Skeletal muscle tissue (tissue), 4 donors: Measurements from ENCODE around the gene ATPAF1. TPM values are rescaled to one million over a fixed set of nuclear protein-coding genes. Genes with fewer than 3 reads are reported as not detected.

Experiments
- H3K27ac ChIP-seq: one replicate; pipeline ENCODE4 v1.7.0; 2013; ENCODE audit warnings: mild to moderate bottlenecking, low read depth, low read length, inconsistent platforms
- H3K27me3 ChIP-seq, 3 donors: one replicate each; pipeline ENCODE4 v1.7.0; 2013; ENCODE audit warnings: low read length in 3 of 3; ENCODE audit not compliant: control insufficient read depth in 3 of 3, insufficient read depth in 3 of 3
- H3K36me3 ChIP-seq, 3 donors: one replicate each; pipeline ENCODE4 v1.7.0; 2013; ENCODE audit warnings: low read length in 3 of 3; ENCODE audit not compliant: control insufficient read depth in 3 of 3, insufficient read depth in 3 of 3
- H3K4me1 ChIP-seq, 3 donors: one replicate each; pipeline ENCODE4 v1.7.0; 2013; ENCODE audit warnings: low read length in 3 of 3, mild to moderate bottlenecking in 3 of 3; ENCODE audit not compliant: control insufficient read depth in 3 of 3, insufficient read depth in 3 of 3
- H3K4me3 ChIP-seq, 3 donors: one replicate each; pipeline ENCODE4 v1.7.0; 2013; ENCODE audit warnings: low read length in 3 of 3
- H3K9ac ChIP-seq, 3 donors: one replicate each; pipeline ENCODE4 v1.7.0; 2013; ENCODE audit warnings: low read length in 3 of 3, mild to moderate bottlenecking in 3 of 3, moderate library complexity in 2 of 3, low read depth in 1 of 3
- H3K9me3 ChIP-seq, 3 donors: one replicate each; pipeline ENCODE4 v1.7.0; 2013; ENCODE audit warnings: low read length in 3 of 3; ENCODE audit not compliant: control insufficient read depth in 3 of 3
- total RNA-seq: library from RNA; depleted of rRNA; stranded (reverse); fragments of >200 nt; gene quantifications from one replicate; pipeline ENCODE4 v1.2.3, GENCODE V29; 2014
- donor health status: Osteomylitis.

Gene ATPAF1
- total RNA-seq, 1 donor from 2014 or later = 50.1 TPM

DNA sequence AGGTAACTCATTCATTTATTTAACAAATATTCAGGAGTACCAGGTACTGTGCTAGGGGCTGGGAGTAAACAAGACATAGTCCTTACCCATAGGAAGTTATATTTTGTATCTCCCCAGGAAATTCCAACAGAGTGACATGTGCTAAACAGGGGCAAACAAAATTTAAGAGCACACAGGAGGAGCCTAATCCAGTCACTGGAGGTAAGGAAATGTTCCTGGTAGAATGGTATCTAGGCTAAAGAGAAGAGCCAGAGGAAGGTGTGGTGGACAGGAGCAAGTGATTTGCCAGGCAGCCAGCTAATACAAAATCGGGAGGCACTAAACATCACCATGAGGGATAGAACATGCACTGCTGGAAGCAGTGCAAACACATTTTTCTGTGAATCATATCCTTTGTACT lies 13.9 kb upstream of the ATPAF1 start:
- Histone ChIP-seq H3K9ac (no peak overlapping the region), H3K36me3 (peaks cover 43 to 69% (median 58%) of the 10 kb centered on the region in 3 donors), H3K4me3 (no peak overlapping the region), H3K4me1 (peaks cover 2 to 4% (median 2%) of the 10 kb centered on the region in 3 donors), H3K27me3 (no peaks in the 10 kb centered on the region), H3K9me3 (no peaks in the 10 kb centered on the region), H3K27ac (no peak overlapping the region)

DNA sequence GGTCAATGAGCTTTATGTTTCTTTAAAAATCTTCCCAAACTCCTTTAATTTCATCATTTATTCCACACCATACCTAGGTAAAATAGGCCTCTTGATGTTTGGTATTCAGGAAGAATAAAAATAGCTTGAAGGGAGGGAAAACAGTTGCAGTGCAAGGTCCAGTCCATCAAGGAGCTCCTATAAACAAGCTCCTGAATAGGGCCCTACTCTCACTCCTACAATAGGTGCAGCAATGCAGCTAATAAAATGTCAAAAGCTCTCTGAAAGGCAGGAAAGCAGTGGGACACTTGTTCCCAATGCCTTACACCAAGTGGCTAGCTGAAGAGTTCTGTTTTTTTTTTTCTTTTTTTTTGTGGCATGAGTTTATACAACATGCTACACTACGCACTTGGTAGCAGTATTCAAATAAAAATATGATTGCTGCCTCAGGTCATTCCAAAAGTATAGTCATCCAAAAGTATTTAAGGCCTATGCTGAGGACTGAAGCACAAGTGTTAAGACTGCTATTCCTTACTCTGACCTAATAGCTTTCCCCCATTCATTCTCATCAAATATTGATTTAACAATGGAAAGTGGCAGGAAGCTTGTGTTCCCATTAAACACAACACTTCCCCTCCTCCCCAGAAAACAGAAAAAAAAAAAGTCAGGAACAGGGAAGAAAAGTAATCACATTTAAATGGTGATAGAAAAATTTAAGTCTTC lies 13.3 kb upstream of the ATPAF1 start:
- H3K36me3 ChIP-seq = peaks cover 43 to 71% (median 63%) of the 10 kb centered on the region in 3 donors

DNA sequence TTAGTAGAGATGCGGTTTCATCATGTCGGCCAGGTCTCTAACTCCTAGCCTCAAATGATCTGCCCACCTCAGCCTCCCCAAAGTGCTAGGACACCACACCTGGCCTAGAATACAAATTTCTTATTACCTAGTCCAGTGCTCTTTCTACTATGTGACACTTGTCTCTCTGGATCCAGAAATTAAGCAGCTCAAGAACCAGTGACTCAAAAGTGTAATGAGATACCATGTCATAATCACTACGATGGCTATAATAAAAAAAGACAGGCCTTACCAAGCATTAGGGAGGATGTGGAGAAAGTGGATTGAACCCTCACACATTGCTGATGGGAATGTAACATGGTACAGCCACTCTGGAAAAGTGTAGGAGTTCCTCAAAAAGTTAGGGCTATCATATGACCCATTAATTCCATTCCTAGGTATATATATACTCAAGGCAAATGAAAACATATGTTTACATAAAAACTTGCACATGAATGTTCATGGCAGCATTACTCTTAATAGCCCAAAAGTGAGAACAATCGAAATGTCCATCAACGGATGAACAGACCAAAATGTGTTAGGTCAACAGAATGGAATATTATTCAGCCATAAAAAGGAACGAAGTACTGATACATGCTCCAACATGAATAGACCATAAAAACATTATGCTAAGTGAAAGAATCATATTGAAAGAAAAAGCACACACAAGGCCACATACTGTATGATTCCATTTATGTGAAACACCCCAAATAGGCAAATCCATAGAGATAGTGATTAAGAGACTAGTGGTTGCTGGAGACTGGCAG lies 11.8 kb upstream of the ATPAF1 start:
- H3K36me3 ChIP-seq = peaks cover 45 to 70% (median 64%) of the 10 kb centered on the region in 3 donors
- no peak overlapping the region for H3K9ac ChIP-seq
- H3K4me3 ChIP-seq = no peak overlapping the region
- H3K27ac ChIP-seq = no peak overlapping the region
- H3K4me1 ChIP-seq = no peaks in the 10 kb centered on the region
- no peaks in the 10 kb centered on the region for H3K27me3 ChIP-seq
- no peaks in the 10 kb centered on the region for H3K9me3 ChIP-seq

More for the DNA sequence above, 13.3 kb upstream of the ATPAF1 start:
- Histone ChIP-seq H3K27me3 (no peaks in the 10 kb centered on the region), H3K27ac (no peak overlapping the region), H3K9ac (no peak overlapping the region), H3K9me3 (no peaks in the 10 kb centered on the region), H3K4me3 (no peak overlapping the region), H3K4me1 (no peaks in the 10 kb centered on the region)

DNA sequence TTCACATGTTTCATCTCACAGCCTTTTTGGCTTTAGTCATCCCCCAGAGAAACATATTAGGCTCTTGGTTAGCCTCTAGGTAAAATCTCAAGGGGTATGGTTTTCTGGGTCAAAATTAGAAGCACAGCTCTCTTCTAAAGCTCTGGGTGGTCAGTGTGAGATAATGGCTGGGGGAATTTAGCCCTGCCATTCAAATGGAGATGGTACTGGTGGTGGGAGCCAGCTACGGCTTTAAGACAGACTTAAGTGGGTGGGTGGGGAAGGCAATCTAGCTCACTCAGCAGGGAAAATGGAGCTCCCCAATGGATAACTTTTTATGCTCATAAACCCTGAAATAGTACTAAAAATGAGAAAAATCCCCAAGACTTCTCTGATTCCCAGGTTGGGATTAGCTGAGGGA lies 9.2 kb upstream of the ATPAF1 start:
- Histone ChIP-seq H3K9me3 (no peaks in the 10 kb centered on the region), H3K27me3 (no peaks in the 10 kb centered on the region), H3K36me3 (peaks cover 25 to 57% (median 46%) of the 10 kb centered on the region in 3 donors)

DNA sequence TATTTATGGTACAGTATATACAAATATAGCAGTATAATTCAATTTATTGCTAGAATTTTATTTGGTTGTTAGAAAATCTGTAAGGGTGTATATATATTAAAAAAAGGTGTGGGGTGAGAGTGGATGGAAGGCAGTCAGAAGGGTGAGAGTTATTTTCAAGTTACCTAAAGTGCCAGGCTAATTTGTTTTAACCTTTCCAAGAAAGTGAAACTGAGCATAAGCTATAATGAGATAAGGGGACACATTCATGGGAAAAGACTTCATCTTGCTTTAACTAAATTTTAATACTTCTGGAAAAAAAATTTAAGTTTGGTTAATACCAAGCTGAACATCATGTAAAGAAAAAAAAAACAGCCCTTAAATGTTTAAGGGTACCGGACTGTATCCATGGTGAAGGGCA lies 8.4 kb upstream of the ATPAF1 start:
- Histone ChIP-seq H3K4me3 (no peak overlapping the region), H3K36me3 (peaks cover 22 to 51% (median 41%) of the 10 kb centered on the region in 3 donors), H3K9me3 (no peaks in the 10 kb centered on the region), H3K9ac (no peak overlapping the region), H3K27me3 (no peaks in the 10 kb centered on the region), H3K27ac (no peak overlapping the region), H3K4me1 (no peaks in the 10 kb centered on the region)

More for the DNA sequence above, 9.2 kb upstream of the ATPAF1 start:
- H3K4me3 ChIP-seq = no peak overlapping the region
- H3K4me1 ChIP-seq = no peaks in the 10 kb centered on the region
- H3K27ac ChIP-seq = no peak overlapping the region
- no peak overlapping the region for H3K9ac ChIP-seq

DNA sequence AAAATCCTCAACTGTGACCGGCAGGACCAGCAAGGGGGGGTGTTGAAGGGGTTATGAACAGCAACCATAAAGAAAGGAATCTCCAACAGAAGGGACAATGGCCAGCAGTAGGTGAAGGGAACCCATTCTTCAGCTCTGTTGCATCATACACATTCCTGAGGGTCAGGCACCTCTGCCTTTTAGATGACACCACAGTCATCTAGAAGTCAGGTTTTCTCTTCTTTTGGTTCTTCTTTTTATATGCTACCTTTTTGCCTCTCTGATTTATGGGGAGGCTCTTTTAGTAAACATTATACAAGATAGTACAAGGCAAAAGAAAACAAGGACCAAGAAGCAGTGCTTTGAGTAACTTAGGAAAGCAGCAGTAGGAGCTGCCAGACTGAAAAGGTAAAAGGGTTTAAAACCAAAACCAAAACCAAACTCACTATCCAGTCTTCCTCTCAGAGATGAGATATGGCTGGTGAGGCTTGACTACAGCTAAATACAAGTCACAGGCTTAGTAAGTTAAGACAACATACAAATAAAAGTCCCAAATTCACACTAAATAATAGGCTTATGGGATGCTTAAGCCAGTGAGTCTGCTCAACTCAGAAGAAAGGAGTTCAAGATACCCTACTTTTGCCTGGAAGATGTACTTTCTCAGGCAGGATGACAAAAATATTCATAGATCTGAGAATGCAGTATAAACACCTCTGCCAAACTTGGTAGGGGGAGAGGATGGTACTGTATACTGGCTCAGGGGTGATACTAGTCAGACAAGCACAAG lies 7.6 kb upstream of the ATPAF1 start:
- Histone ChIP-seq H3K27ac (no peak overlapping the region), H3K9ac (no peak overlapping the region), H3K27me3 (no peaks in the 10 kb centered on the region), H3K4me1 (no peaks in the 10 kb centered on the region), H3K36me3 (peaks cover 20 to 47% (median 41%) of the 10 kb centered on the region in 3 donors), H3K9me3 (no peaks in the 10 kb centered on the region), H3K4me3 (no peak overlapping the region)

DNA sequence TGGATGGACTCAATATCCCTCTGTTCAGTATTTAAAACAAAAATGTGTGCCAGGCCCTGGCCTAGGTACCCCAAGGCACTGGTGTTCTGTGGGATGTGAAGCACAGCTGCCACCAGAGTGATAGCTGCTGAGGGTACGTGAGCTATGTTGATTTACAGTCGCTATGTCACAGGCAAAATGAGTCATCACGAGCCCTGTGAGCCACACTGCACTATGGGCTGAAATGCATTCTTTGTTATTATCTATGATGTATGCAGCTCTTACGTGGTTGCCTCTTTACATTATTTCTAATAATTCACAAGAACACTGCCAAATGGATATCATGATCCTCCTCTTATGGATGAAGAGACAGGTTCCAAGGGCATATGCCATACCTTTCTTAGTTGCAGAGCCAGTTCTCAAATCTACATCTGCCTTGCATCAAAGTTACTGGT lies 5.6 kb upstream of the ATPAF1 start:
- Histone ChIP-seq H3K4me3 (no peak overlapping the region), H3K9ac (no peak overlapping the region), H3K27ac (no peak overlapping the region), H3K9me3 (no peaks in the 10 kb centered on the region), H3K4me1 (peaks cover 0 to 2% (median 0%) of the 10 kb centered on the region in 3 donors), H3K27me3 (no peaks in the 10 kb centered on the region), H3K36me3 (peaks cover 10 to 33% (median 32%) of the 10 kb centered on the region in 3 donors)

DNA sequence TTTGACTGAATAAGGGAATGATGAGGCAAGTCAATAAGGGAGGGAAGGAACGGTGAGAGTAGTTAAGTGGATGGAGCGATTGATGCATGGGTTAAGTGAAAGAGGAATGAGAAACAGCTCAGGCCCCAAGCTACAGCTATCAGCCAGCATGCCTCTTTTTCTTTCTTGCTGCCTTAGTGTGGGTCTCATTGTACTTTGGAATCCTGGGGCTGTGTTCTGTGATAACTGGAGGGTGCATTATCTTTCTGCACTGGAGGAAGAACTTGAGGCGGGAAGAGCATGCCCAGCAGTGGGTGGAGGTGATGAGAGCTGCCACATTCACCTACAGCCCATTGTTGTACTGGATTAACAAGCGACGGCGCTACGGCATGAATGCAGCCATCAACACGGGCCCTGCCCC lies 4.5 kb upstream of the ATPAF1 start:
- Histone ChIP-seq H3K4me3 (no peak overlapping the region), H3K27me3 (no peaks in the 10 kb centered on the region), H3K9ac (no peak overlapping the region), H3K9me3 (no peaks in the 10 kb centered on the region), H3K4me1 (peaks cover 0 to 8% (median under 1%) of the 10 kb centered on the region in 3 donors), H3K27ac (no peak overlapping the region), H3K36me3 (peaks cover 7 to 28% (median 26%) of the 10 kb centered on the region in 3 donors)

DNA sequence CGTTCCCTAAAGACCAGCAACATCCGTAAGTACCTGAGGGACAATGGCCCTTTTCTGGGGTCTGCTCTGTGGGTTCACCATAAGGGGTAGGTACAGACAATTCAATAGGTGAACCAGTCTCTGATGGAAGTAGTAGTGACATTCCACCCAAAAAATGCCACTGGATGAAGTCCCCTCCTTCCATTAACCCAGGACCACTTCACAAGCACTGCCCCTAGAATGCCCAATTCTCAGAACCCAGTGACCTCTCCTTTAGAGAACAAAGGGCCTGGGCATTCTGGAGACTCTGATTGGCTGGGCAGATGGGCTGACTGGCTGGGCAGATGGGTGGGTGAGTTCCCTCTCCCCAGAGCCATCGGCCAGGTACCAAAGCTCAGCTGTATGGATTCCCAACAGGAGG lies 3.4 kb upstream of the ATPAF1 start, which contains the start of gene TEX38:
TEX38 (plus strand) TSS at position 301 of the 400 bp plus-strand sequence; CDS start at position 382, 81 bp downstream.
- Histone ChIP-seq H3K27ac (no peak within 1 kb of the TSS), H3K9ac (no peak within 1 kb of the TSS), H3K4me3 (no peak within 1 kb of the TSS), H3K36me3 (peaks cover 7 to 21% (median 15%) of the 10 kb centered on the region in 3 donors), H3K4me1 (peaks cover 11 to 19% (median 12%) of the 10 kb centered on the region in 3 donors), H3K9me3 (no peaks in the 10 kb centered on the region), H3K27me3 (no peaks in the 10 kb centered on the region)
